Transverse colon (tissue), 4 donors: Measurements from ENCODE around the gene ZMIZ1. TPM values are rescaled to one million over a fixed set of nuclear protein-coding genes. Genes with fewer than 3 reads are reported as not detected.
A peak's percentile ranks its signal among the peaks of the same experiment; 100 is the strongest.

Experiments used
- DNase-seq: peaks from one replicate; pipeline ENCODE4 v3.0.0-alpha.2; 2019
- H3K27ac ChIP-seq, 4 donors: fragments of 200-600 bp; sonication (generic); 2 replicates each; pipeline ENCODE4 v1.5.1; 2016 to 2018; ENCODE audit warnings: inconsistent platforms in 4 of 4
- H3K27me3 ChIP-seq: fragments of 200-600 bp; sonication (generic); 2 replicates; pipeline ENCODE4 v1.5.1; 2017; ENCODE audit warnings: inconsistent platforms
- H3K36me3 ChIP-seq, 4 donors: fragments of 200-600 bp; sonication (generic); 2 replicates each; pipeline ENCODE4 v1.5.1; 2017 to 2019; ENCODE audit warnings: inconsistent platforms in 4 of 4
- H3K4me1 ChIP-seq, 4 donors: fragments of 200-600 bp; sonication (generic); 2 replicates each; pipeline ENCODE4 v1.5.1; 2017 to 2020; ENCODE audit warnings: inconsistent platforms in 4 of 4
- H3K4me3 ChIP-seq, 4 donors: fragments of 200-600 bp; sonication (generic); 1 replicate in 1 of 4; 2 replicates in 3 of 4; pipeline versions ENCODE4 v1.5.1 to v1.6.1; 2017 to 2019; ENCODE audit warnings: inconsistent platforms in 4 of 4
- H3K9me3 ChIP-seq, 2 donors: fragments of 200-600 bp; sonication (generic); 2 replicates each; pipeline ENCODE4 v1.5.1; 2017 to 2019; ENCODE audit warnings: inconsistent platforms in 2 of 2
- CTCF ChIP-seq, 5 experiments: fragments of 200-600 bp in 3 of 5; fragments of 450-650 bp in 2 of 5; sonication (generic) in 3 of 5; IDR thresholded peaks; 1 replicate in 2 of 5; 2 replicates in 3 of 5; pipeline ENCODE4 v1.5.1; 2016 to 2017; ENCODE audit warnings: antibody characterized with exemption in 5 of 5, inconsistent platforms in 3 of 5, mild to moderate bottlenecking in 2 of 5, moderate library complexity in 1 of 5
- EP300 ChIP-seq: sonication (generic); formaldehyde crosslinking; IDR thresholded peaks from one replicate; pipeline ENCODE4 v1.6.1; 2017; ENCODE audit warnings: antibody characterized with exemption, low read depth
- POLR2A ChIP-seq: fragments of 450-650 bp; IDR thresholded peaks from one replicate; pipeline ENCODE4 v1.6.1; 2016; ENCODE audit warnings: antibody characterized with exemption, mild to moderate bottlenecking, moderate library complexity
- POLR2AphosphoS5 ChIP-seq, 3 donors: sonication (generic); formaldehyde crosslinking; IDR thresholded peaks; one replicate each; pipeline ENCODE4 v1.6.1; 2016; ENCODE audit warnings: antibody characterized with exemption in 3 of 3
- WGBS, 2 donors: methylation state at CpG; one replicate each; pipeline ENCODE4 v1.1.5; 2018; ENCODE audit warnings: low coverage in 1 of 2; 5-methylcytosine and 5-hydroxymethylcytosine counted together
- in situ Hi-C, 4 donors: fragments of 200-750 bp; cut with MboI; loops; one replicate each; pipeline versions ENCODE4 v1.15.0 to v1.15.1; 2017; ENCODE audit warnings: low sequenced_read_pairs in 3 of 4, low pct_ligation_motif_present in 1 of 4, low pct_unique_long_range_greater_than_20kb in 1 of 4
- intact Hi-C: fragments of 100-400 bp; cut with DNase I; formaldehyde crosslinking; loops from one replicate; pipeline ENCODE4 v1.15.1; 2023; ENCODE audit warnings: low total_unique reads
- total RNA-seq, 4 donors: library from RNA; depleted of rRNA; stranded (reverse); fragments of >200 nt; gene quantifications; one replicate each; pipeline ENCODE4 v1.1.0, GENCODE V29; 2016

ZMIZ1 gene
- total RNA-seq, 4 donors from 2014 or later: 32.0 to 108 (median 63.0) TPM

DNA sequence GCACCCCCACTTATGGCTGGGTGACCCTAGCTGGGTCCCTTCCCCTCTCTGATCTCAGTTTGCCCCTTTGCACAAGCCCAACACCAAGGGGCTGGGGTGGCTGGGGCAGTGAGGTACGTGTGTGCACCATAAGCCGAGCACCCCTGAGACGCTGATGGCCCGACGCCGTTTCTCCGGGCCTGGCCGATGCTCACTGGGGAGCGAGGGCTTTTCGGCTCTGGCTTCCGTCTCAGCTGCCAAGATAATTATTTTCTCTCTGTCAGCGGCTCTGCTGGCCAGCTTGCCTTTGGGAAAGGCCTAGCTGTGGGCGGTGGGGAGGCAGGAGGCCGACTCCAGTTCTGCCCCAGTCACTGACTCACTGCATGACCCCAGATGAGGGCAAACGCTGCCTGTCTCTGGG is 91.0 kb downstream of the ZMIZ1 start:
- TF ChIP-seq POLR2AphosphoS5 (IDR thresholded peaks at IDR 0.05): peak; percentile 29 to 50 (median 44)
- TF ChIP-seq CTCF (IDR thresholded peaks at IDR 0.05): no peak
- DNase-seq: no peak
- peak overlapping the region; percentile 75 to 87 (median 85) for H3K27ac ChIP-seq
- H3K36me3 ChIP-seq: no peaks in the 10 kb centered on the region
- 57% methylated on average over 15 of the region's 15 CpGs; no CpG with 5 or more reads in 1 of the 2 donors for WGBS, 2 donors
- H3K27me3 ChIP-seq: no peaks in the 10 kb centered on the region
- H3K9me3 ChIP-seq: no peaks in the 10 kb centered on the region
- intact Hi-C loops: loop anchor here (10.0 kb wide), 1 partner anchor 85 kb away; no protein-coding TSS in a partner anchor
- in situ Hi-C loops: no loop called here
- H3K4me1 ChIP-seq: peaks cover 51 to 72% (median 61%) of the 10 kb centered on the region in 4 donors
- H3K4me3 ChIP-seq: no peak overlapping the region

- Histone ChIP-seq H3K36me3 (no peaks in the 10 kb centered on the region), H3K4me1 (peaks cover 47 to 68% (median 62%) of the 10 kb centered on the region in 4 donors), H3K27me3 (no peaks in the 10 kb centered on the region), H3K4me3 (no peak overlapping the region), H3K9me3 (no peaks in the 10 kb centered on the region), H3K27ac (peak overlapping the region; percentile 75 to 87 (median 85))
- intact Hi-C loops (no loop called here), in situ Hi-C loops (no loop called here)
- no peak for TF ChIP-seq POLR2AphosphoS5 (IDR thresholded peaks at IDR 0.05)
- no peak for TF ChIP-seq EP300
- TF ChIP-seq CTCF (IDR thresholded peaks at IDR 0.05): no peak
- no peak for TF ChIP-seq POLR2A
- DNase-seq: no peak
- 51% methylated on average over 4 of the region's 4 CpGs; no CpG with 5 or more reads in 1 of the 2 donors for WGBS, 2 donors
Observed at GRCh38 chr10:79160191-79160590, 91.4 kb downstream of the ZMIZ1 start.

- H3K36me3 ChIP-seq: no peaks in the 10 kb centered on the region
- H3K9me3 ChIP-seq: no peaks in the 10 kb centered on the region
- no peak for DNase-seq
- peaks cover 39 to 60% (median 51%) of the 10 kb centered on the region in 4 donors for H3K4me1 ChIP-seq
- intact Hi-C loops (no loop called here), in situ Hi-C loops (no loop called here)
- TF ChIP-seq EP300: no peak
- no peak for TF ChIP-seq CTCF (IDR thresholded peaks at IDR 0.05)
- no peak for TF ChIP-seq POLR2A
- TF ChIP-seq POLR2AphosphoS5 (IDR thresholded peaks at IDR 0.05): no peak
- no peaks in the 10 kb centered on the region for H3K27me3 ChIP-seq
- peak overlapping the region in 3 of 4 donors; percentile 75 to 85 (median 85) for H3K27ac ChIP-seq
- WGBS, 2 donors: 65 to 66% methylated on average over 4 to 5 of the region's 5 CpGs
- no peak overlapping the region for H3K4me3 ChIP-seq
Observed at GRCh38 chr10:79161557-79161956, 92.8 kb downstream of the ZMIZ1 start.

DNA sequence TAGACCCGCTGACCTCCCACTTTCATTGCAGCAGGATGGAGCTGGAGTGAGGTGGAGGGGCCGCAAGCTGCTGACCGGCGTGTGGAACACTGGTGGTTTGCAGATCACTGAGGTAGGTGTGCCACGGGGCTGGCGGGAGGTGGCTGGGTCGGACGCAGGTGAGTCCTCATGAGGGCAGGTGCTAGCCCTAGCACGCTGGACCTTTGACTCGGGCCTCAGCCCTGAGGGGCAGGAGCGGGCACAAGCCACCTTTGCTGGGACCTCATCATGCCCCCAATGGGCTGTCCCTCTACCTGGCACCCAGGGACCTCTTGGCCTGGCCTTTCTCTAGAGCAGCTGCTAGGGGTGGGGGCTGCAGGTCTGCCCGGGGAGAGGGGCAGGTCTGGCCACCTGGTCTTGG is 93.3 kb downstream of the ZMIZ1 start:
- Histone ChIP-seq H3K27ac (peak overlapping the region in 3 of 4 donors; percentile 23 to 85 (median 48)), H3K9me3 (no peaks in the 10 kb centered on the region), H3K4me3 (no peak overlapping the region), H3K4me1 (peaks cover 37 to 57% (median 47%) of the 10 kb centered on the region in 4 donors), H3K36me3 (peaks cover 0 to 4% (median 0%) of the 10 kb centered on the region in 4 donors), H3K27me3 (no peaks in the 10 kb centered on the region)
- WGBS, 2 donors: 96% methylated on average over 11 of the region's 12 CpGs; no CpG with 5 or more reads in 1 of the 2 donors
- in situ Hi-C loops: no loop called here
- TF ChIP-seq POLR2A (no peak), EP300 (no peak), CTCF (IDR thresholded peaks at IDR 0.05) (no peak), POLR2AphosphoS5 (IDR thresholded peaks at IDR 0.05) (no peak)
- DNase-seq: no peak
- intact Hi-C loops: no loop called here
